Mononuclear cell (primary cell): ENCODE measurements around the gene PLA2G4A. TPM values are rescaled to one million over a fixed set of nuclear protein-coding genes. Genes with fewer than 3 reads are reported as not detected.

ENCODE experiments used
- H3K27me3 ChIP-seq: 2 replicates; pipeline ENCODE4 v1.6.0; 2011; ENCODE audit warnings: low read length, control low read depth; ENCODE audit not compliant: insufficient read depth
- H3K4me1 ChIP-seq: 2 replicates; pipeline ENCODE4 v1.5.1; 2011; ENCODE audit warnings: mild to moderate bottlenecking, low read length, control low read depth; ENCODE audit not compliant: insufficient read depth
- H3K4me3 ChIP-seq: 2 replicates; pipeline ENCODE4 v1.5.1; 2011; ENCODE audit warnings: mild to moderate bottlenecking, low read length, moderate library complexity
- H3K9me3 ChIP-seq: 2 replicates; pipeline ENCODE4 v1.5.1; 2011; ENCODE audit warnings: low read depth, mild to moderate bottlenecking, control low read depth, low read length
- total RNA-seq: library from RNA; depleted of rRNA; stranded (reverse); fragments of >200 nt; gene quantifications from one replicate; pipeline ENCODE4 v1.2.3, GENCODE V29; 2012

Gene PLA2G4A
- total RNA-seq, 1 donor, result 2.2 TPM

GRCh38 chr1:186875896-186876835, 47.4 kb downstream of the PLA2G4A start:
- Histone ChIP-seq H3K4me3 (no peak overlapping the region), H3K4me1 (no peaks in the 10 kb centered on the region), H3K9me3 (no peaks in the 10 kb centered on the region), H3K27me3 (no peaks in the 10 kb centered on the region)

GRCh38 chr1:186878356-186878755, 49.6 kb downstream of the PLA2G4A start:
- no peaks in the 10 kb centered on the region for H3K27me3 ChIP-seq
- H3K4me1 ChIP-seq, result no peaks in the 10 kb centered on the region
- H3K9me3 ChIP-seq, result no peaks in the 10 kb centered on the region
- no peak overlapping the region for H3K4me3 ChIP-seq

- Histone ChIP-seq H3K4me1 (no peaks in the 10 kb centered on the region), H3K4me3 (no peak overlapping the region), H3K9me3 (no peaks in the 10 kb centered on the region), H3K27me3 (no peaks in the 10 kb centered on the region)
Measured at GRCh38 chr1:186880982-186881381, 52.2 kb downstream of the PLA2G4A start.

GRCh38 chr1:186882372-186883134, 53.8 kb downstream of the PLA2G4A start:
- Histone ChIP-seq H3K9me3 (no peaks in the 10 kb centered on the region), H3K27me3 (no peaks in the 10 kb centered on the region), H3K4me3 (no peak overlapping the region), H3K4me1 (no peaks in the 10 kb centered on the region)

GRCh38 chr1:186884251-186884650, 55.5 kb downstream of the PLA2G4A start:
- no peaks in the 10 kb centered on the region for H3K9me3 ChIP-seq
- H3K4me1 ChIP-seq, result no peaks in the 10 kb centered on the region
- no peak overlapping the region for H3K4me3 ChIP-seq
- no peaks in the 10 kb centered on the region for H3K27me3 ChIP-seq

- H3K9me3 ChIP-seq, result no peaks in the 10 kb centered on the region
- no peaks in the 10 kb centered on the region for H3K4me1 ChIP-seq
- H3K27me3 ChIP-seq, result no peaks in the 10 kb centered on the region
- H3K4me3 ChIP-seq, result no peak overlapping the region
Measured at GRCh38 chr1:186887203-186887602, 58.5 kb downstream of the PLA2G4A start.

GRCh38 chr1:186888367-186888766, 59.6 kb downstream of the PLA2G4A start:
- Histone ChIP-seq H3K27me3 (no peaks in the 10 kb centered on the region), H3K4me3 (no peak overlapping the region), H3K4me1 (no peaks in the 10 kb centered on the region), H3K9me3 (no peaks in the 10 kb centered on the region)

- Histone ChIP-seq H3K4me1 (no peaks in the 10 kb centered on the region), H3K27me3 (no peaks in the 10 kb centered on the region), H3K9me3 (no peaks in the 10 kb centered on the region), H3K4me3 (no peak overlapping the region)
Measured at GRCh38 chr1:186892936-186893335, 64.2 kb downstream of the PLA2G4A start.

GRCh38 chr1:186894415-186894814, 65.7 kb downstream of the PLA2G4A start:
- Histone ChIP-seq H3K9me3 (no peaks in the 10 kb centered on the region), H3K4me3 (no peak overlapping the region), H3K27me3 (no peaks in the 10 kb centered on the region), H3K4me1 (no peaks in the 10 kb centered on the region)

GRCh38 chr1:186896211-186896610, 67.5 kb downstream of the PLA2G4A start:
- no peak overlapping the region for H3K4me3 ChIP-seq
- no peaks in the 10 kb centered on the region for H3K27me3 ChIP-seq
- no peaks in the 10 kb centered on the region for H3K4me1 ChIP-seq
- no peaks in the 10 kb centered on the region for H3K9me3 ChIP-seq

GRCh38 chr1:186897008-186897407, 68.3 kb downstream of the PLA2G4A start:
- no peak overlapping the region for H3K4me3 ChIP-seq
- H3K27me3 ChIP-seq, result no peaks in the 10 kb centered on the region
- no peaks in the 10 kb centered on the region for H3K9me3 ChIP-seq
- H3K4me1 ChIP-seq, result no peaks in the 10 kb centered on the region

GRCh38 chr1:186899577-186899976, 70.8 kb downstream of the PLA2G4A start:
- H3K27me3 ChIP-seq, result no peaks in the 10 kb centered on the region
- no peaks in the 10 kb centered on the region for H3K4me1 ChIP-seq
- no peaks in the 10 kb centered on the region for H3K9me3 ChIP-seq
- no peak overlapping the region for H3K4me3 ChIP-seq

GRCh38 chr1:186899977-186900376, 71.2 kb downstream of the PLA2G4A start:
- no peaks in the 10 kb centered on the region for H3K9me3 ChIP-seq
- H3K4me1 ChIP-seq, result no peaks in the 10 kb centered on the region
- H3K4me3 ChIP-seq, result no peak overlapping the region
- H3K27me3 ChIP-seq, result no peaks in the 10 kb centered on the region

GRCh38 chr1:186900539-186901237, 71.9 kb downstream of the PLA2G4A start:
- Histone ChIP-seq H3K9me3 (no peaks in the 10 kb centered on the region), H3K27me3 (no peaks in the 10 kb centered on the region), H3K4me3 (no peak overlapping the region), H3K4me1 (no peaks in the 10 kb centered on the region)

- Histone ChIP-seq H3K27me3 (no peaks in the 10 kb centered on the region), H3K4me3 (no peak overlapping the region), H3K4me1 (no peaks in the 10 kb centered on the region), H3K9me3 (no peaks in the 10 kb centered on the region)
Measured at GRCh38 chr1:186901631-186902030, 72.9 kb downstream of the PLA2G4A start.
